ENCODE results near the gene ALOX5AP.

GRCh38 chr13:30711375-30711774, 24.0 kb upstream of the ALOX5AP start:
- TF ChIP-seq CTCF (IDR thresholded peaks at IDR 0.05; ENCODE audit: low read length) (no peak), EZH2 (optimal IDR thresholded peaks at IDR 0.05; ENCODE audit: low read depth, low read length) (no peak), EZH2phosphoT487 (IDR thresholded peaks at IDR 0.05; ENCODE audit: low read length) (no peak)

Measured in MM.1S (cell line).